Head of caudate nucleus (tissue), 42 donors: Measurements from ENCODE around the gene TTC33.
"Not testable (repeated sequence)": the region's sequence is repeated elsewhere in the genome, so short reads cannot be mapped to it uniquely, and the experiment has no call there.

Experiments
- DNase-seq, 42 donors: peaks; one replicate each; pipeline versions ENCODE4 v3.0.0 to v3.0.0-alpha.2; 2020 to 2021; ENCODE audit warnings: mixed read lengths in 7 of 42
- intact Hi-C: fragments of 100-400 bp; cut with DNase I; formaldehyde crosslinking; loops from one replicate; pipeline ENCODE4 v1.15.0; 2022

The TTC33 gene

DNA sequence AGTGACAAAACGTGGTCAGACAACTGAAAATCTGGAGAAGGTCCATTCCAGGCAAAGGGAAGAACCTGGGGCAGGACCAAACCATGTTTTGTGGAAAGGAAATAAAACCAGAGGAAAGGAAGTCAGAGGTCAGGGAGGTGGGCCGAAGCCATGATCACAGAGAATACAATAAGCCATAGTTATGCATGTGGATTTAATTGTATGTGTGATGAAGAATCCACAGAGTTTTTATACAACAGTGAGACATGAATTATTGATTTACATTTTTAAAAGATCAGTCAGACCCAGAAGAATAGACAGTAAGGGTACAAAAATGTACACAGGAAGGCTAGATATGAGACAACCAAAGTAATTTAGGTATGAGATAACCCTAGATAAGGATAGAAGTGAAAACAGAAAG is 20.8 kb downstream of the TTC33 start:
- intact Hi-C loops: loop anchor here (5.0 kb wide), 1 partner anchor 788 kb away; no protein-coding TSS in a partner anchor
- no peak for DNase-seq

DNA sequence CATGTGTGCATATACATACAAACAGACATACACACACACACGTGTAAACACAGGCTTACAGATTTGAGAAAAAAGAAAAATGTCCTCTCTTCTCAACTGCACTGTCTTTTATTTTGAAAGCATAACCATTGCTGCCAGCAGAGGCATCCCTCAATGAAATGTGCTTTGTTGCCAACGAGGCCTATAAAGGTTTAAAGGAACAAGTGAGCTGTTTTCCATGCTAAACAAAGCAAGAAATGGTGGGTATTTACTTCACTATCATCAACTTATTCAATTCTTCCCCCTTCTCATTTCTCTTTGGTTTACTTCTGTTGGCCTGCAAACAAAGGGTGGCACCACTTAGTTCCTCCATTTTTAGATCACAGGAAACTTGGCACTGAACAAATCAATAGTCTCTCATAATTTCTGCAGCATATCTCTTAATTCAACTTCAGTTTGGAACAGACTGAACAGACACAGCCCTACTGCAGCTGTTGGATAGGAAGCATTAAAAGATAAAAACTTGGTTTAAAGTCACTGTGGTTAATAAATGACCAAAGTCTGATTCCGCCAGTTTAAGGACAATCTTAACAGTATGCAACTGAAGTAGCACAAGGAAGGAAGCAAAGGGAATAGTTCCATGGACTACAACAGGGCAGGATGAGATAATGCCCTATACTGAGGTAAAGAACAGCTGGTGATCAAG is 21.7 kb downstream of the TTC33 start:
- no peak for DNase-seq
- intact Hi-C loops: no loop called here

DNA sequence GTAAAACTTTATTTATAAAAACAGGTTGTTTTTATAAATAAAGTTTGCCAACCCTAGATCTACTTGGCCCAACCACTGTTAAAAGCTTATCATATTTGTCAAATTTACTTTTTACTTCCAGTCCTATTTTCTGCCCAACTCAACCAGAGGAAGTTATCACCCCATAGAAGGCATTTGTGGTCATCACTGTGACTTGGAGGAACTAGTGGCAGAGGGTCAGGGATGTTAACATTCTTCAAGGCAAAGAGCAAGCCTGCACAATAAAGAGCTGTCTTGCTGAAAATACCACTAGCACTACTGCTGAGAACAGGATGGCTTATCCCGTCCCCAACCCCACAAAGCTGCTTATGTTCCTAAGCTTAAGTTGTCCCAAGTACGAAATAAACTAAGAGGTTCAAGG is 22.3 kb downstream of the TTC33 start:
- no peak for DNase-seq
- intact Hi-C loops: no loop called here

DNA sequence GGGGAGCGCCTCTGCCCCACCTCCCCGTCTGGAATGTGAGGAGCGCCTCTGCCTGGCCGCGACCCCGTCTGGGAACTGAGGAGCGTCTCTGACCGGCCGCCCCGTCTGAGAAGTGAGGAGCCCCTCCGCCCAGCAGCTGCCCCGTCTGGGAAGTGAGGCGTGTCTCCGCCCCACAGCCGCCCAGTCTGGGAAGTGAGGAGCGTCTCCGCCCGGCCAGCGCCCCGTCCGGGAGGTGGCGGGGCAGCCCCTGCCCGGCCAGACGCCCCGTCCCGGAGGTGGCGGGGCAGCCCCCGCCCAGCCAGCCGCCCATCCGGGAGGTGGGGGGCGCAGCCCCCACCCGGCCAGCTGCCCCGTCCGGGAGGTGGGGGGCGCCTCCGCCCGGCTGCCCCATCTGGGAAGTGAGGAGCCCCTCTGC is 33.3 kb downstream of the TTC33 start:
- DNase-seq, intact Hi-C loops: not testable (repeated sequence)

DNA sequence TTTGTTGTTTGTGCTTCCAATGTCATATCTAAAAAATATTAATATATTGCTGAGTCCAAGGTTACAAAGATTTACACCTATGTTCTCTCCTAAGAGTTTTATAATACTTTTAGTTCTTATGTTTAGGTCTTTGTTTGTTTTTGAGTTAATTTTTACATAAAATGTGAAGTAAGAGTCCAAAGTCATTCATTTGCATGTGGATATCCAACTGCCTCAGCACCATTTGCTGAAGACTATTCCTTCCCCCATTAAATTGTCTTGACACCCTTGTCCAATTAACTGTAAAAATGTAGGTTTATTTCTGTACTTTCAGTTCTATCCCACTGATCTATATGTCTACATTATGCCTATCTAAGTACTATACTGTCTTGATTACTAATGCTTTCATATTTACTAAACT is 35.7 kb downstream of the TTC33 start:
- no peak for DNase-seq
- intact Hi-C loops: no loop called here

DNA sequence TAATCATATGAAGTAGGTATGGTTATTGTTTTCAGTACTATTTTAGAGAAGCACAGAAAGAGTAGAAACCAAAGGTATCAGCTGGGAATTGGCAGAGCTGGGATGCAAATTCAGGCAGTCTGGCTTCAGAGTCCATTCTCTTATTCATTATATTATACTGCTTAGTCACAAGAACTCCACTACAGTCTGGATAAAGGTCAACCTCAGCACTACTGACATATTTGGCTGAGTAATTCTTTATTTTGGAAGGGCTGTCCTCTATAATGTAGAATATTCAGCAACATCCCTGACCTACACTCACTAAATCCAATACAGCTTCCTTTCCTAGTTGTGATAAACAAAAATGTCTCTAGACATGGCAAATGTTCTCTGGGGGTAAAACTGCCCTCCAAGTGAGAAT is 38.5 kb downstream of the TTC33 start:
- DNase-seq: no peak
- intact Hi-C loops: no loop called here

DNA sequence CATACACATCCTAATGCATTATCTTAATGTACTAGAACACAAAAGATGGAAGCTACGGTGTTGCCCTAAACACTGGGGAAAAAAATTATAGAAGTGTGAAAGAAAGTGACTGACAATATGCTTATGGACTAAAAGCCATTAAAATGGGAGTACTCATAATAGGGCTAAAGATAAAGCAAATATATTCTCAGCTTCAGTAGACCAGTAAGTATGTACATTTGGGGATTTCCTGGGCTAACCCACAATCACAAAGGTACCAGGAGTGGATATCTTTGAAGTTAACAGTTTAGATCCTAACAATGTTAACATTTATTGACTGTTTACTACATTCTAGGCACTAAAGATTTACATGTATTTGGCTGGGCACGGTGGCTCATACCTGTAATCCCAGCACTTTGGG is 39.2 kb downstream of the TTC33 start:
- intact Hi-C loops: no loop called here
- no peak for DNase-seq

DNA sequence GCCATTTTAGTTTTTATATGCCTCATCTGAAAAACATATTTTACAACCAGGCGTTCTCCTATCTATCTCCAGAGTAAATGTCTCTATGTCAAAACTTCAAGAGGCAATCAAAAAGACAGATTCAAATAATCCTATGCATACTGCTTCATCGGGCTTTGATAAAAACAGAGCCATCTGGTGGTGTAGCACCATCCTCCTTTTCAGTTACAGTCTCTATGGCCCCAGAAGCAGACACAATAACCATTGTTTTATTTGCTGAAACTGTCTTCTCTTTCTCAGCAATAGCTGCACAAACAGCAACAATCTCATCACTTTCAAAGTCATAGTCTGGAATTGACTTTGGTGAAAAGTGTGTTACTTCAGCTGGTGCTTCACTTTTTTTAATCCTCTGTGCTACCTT is 39.8 kb downstream of the TTC33 start:
- intact Hi-C loops: no loop called here

DNA sequence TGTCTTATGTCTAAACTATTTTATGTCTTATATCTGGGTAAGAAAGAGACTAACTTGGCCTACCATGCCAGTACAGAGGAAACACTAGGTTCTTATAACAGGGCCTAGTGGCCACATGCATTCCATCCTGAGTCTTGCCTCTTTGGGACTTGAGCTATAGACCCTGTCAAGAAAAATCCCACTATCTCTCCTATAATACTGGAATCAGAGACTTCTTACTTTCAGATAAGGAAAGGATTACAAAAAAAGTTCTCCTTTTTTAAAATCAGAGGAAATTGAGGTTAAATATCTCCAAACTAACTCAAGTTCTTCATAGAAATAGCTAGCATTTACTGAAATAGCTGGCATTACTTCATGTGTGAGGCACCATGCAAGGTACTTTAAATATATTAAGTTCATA is 41.8 kb downstream of the TTC33 start:
- intact Hi-C loops: no loop called here
- no peak for DNase-seq

More for the DNA sequence above, 39.8 kb downstream of the TTC33 start:
- peak in 16 of 42 donors; percentile 2 to 69 (median 34) for DNase-seq

DNA sequence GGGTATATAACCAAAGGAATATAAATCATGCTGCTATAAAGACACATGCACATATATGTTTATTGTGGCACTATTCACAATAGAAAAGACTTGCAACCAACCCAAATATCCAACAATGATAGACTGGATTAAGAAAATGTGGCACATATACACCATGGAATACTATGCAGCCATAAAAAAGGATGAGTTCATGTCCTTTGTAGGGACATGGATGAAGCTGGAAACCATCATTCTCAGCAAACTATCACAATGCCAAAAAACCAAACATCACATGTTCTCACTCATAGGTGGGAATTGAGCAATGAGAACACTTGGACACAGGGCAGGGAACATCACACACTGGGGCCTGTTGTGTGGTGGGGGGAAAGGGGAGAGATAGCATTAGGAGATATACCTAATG is 45.2 kb downstream of the TTC33 start:
- intact Hi-C loops: not testable (repeated sequence)

DNA sequence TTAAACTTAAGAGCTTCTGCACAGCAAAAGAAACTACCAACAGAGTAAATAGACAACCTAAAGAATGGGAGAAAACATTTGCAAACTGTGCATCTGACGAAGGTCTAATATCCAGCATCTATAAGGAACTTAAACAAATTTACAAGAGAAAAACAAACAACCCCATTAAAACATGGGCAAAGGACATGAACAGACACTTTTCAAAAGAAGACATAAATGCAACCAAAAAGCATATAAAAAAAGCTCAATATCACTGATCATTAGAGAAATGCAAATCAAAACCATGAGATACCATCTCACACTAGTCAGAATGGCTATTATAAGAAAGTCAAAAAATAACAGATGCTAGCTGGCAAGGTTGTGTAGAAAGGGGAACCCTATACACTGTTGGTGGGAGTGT is 50.3 kb downstream of the TTC33 start:
- intact Hi-C loops, DNase-seq: not testable (repeated sequence)

More for the DNA sequence above, 45.2 kb downstream of the TTC33 start:
- not testable (repeated sequence) for DNase-seq

DNA sequence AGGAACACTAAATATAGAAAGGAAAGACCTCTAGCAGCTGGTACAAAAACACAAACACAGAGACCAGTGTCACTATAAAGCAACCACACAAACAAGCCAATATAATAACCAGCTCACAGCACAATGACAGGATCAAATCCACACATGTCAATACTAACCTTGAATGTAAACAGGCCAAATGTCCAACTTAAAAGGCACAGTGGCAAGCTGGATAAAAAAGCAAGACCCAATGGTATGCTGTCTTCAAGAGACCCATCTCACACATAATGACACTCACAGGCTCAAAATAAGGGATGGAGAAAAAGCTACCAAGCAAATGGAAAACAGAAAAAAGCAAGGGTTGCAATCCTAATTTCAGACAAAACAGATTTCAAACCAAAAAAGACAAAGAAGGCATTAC is 53.7 kb downstream of the TTC33 start:
- intact Hi-C loops, DNase-seq: not testable (repeated sequence)

DNA sequence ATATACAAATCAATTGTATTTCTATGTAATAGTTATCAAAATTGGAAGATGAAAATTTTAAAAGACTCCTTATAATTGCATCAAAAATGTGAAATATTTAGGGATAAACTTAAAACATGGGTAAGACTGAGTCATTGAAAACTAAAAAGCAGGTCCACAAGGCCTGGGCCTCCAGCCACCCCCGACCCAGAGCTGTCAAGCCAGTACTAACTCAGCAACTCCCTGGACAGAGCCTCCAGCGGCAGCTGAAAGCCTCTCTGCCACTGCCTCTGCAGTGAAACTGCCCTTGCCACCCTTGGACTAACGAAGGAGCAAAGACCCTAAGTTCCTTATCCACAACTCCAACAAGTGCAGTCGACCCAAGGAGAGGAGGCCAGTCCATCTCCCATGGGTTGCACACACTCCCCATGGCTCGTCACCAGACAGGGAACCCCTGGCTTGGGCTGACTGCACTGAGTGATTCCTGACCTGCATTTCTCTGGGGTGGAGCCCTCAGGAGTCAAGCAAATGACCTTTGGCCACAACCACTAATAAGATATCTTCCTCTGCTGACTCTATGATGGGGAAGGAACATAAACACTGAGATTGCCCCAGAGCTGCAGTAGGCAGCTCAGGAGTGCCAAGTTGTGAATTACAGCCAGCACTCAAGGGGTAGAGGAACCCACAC is 55.5 kb downstream of the TTC33 start:
- no peak for DNase-seq

DNA sequence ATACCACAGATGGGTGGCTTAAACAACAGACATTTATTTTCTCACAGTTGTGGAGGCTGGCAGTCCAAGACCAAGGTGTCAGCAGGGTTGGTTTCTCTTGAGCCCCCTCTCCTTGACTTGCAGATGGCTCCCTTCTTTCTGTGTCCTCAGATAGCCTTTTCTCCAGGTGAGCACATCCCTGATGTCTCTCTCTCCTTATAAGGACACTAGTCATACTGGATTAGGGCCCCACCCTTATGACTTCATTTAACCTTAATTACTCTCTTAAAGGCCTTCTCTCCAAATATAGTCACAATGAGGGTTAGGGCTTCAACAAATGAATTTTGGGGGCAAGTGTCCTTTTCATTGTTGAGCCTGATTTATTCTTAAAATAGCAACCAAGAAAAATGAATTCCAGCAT is 61.3 kb downstream of the TTC33 start:
- intact Hi-C loops: loop anchor here (5.0 kb wide), 1 partner anchor 1107 kb away; no protein-coding TSS in a partner anchor

More for the DNA sequence above, 55.5 kb downstream of the TTC33 start:
- intact Hi-C loops: no loop called here

DNA sequence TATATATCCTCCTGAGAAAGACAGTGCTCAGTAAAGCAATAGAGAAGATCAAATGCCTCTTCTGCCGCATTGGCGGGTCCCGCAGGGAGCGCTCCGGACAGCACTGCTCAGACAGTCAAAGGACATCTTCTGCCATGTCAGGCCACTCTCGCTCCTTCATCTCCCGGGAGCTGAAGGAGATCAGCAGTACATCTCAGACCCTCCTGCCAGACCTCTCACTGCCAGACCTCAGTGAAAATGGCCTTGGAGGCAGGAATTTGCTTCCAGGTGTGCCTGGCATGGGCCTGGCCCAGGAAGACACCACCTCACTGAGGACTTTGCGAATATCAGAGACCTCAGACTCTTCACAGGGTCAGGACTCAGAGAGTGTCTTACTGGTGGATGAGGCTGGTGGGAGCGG is 63.9 kb downstream of the TTC33 start:
- DNase-seq: no peak
- intact Hi-C loops: loop anchor here (5.0 kb wide), 1 partner anchor 1105 kb away; no protein-coding TSS in a partner anchor

More for the DNA sequence above, 61.3 kb downstream of the TTC33 start:
- DNase-seq: no peak

DNA sequence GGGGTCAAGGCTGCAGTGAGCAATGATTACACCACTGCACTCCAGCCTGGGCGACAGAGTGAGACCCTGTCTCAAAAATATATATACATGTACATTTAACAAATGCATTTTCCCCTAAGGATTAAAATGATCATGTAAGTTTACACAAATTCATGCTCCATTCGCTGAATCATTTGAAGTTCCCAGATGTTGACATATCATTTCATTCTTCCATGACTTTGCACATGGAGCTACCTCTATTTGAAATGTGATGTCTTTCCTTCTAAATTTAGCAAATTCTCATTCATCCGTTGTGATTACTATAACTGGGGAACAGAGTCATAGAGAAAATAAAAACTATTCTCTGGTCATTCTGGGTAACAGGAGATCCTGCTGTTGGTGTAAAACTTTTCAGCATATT is 65.5 kb downstream of the TTC33 start:
- intact Hi-C loops: loop anchor here (5.0 kb wide), 1 partner anchor 1103 kb away; no protein-coding TSS in a partner anchor
- no peak for DNase-seq

DNA sequence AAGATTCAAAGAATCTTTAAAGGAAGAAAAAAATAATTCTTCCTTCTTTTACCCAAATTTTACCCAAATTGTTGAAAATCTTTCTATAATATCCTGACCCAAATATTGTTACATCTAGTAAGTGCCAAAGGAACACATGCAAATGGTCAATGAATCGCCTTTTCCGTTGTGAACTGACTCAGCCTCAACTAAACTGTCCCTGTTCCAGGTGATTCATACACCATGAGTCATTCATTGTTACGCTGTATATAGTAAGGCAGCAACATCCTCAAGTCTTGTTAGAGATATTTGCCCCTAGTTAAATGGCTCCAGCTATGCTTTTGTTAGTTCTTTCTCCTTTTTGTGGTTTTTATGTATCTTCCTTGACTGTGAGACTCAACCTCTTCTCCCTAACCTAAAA is 66.3 kb downstream of the TTC33 start:
- no peak for DNase-seq

DNA sequence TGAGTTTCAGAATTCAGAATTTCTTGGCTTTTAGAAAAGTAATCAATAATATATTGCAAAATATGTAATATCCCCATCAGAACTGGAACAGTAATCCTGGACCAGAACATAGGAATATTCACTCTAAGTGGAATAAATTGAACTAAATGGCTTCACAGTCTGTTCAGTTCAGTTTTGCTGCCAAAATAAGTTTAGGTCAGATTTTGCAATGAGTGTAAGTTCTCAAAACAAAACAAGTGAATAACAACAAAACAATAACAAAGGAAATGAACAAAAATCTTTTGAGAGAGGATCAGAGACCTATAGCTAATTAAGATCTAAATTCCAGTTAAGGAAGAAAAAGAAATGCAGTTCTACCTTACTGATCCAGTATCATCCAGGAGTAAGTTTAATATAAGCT is 66.8 kb downstream of the TTC33 start:
- intact Hi-C loops: loop anchor here (5.0 kb wide), 1 partner anchor 742 kb away; no protein-coding TSS in a partner anchor
- DNase-seq: no peak

More for the DNA sequence above, 66.3 kb downstream of the TTC33 start:
- intact Hi-C loops: loop anchor here (5.0 kb wide), 1 partner anchor 742 kb away; no protein-coding TSS in a partner anchor

DNA sequence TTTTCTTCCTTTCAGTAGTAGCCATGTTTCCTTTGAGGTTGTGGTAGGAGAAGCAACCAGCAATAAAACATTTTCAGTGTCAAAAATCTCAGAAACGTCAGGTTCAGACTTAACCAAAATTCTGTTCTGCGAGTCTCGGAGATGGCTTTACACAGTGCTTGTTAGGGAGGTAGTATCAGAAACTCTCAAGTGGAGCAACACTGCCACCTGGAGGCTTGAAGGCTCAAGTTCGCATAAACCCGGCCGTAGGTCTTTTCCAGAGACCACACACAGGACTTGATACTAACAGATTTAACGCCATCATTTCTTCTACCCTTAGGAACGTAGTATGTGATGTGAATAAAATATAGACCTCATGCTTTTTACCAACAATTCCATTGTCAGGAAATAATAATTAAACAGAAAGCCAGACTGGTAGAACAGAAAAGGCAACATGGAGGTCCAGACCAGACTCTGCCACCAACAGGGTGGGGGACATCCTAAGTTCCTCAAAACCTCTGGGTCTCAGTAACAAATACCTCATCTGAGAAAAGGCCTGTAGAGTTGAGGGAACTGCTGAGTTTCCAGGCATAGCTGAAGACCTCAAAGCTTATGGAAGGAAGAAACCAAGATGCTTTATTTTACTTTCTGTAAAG is 67.5 kb downstream of the TTC33 start:
- intact Hi-C loops: loop anchor here (5.0 kb wide), 1 partner anchor 741 kb away; no protein-coding TSS in a partner anchor
- DNase-seq: peak; percentile 66 to 95 (median 87)

DNA sequence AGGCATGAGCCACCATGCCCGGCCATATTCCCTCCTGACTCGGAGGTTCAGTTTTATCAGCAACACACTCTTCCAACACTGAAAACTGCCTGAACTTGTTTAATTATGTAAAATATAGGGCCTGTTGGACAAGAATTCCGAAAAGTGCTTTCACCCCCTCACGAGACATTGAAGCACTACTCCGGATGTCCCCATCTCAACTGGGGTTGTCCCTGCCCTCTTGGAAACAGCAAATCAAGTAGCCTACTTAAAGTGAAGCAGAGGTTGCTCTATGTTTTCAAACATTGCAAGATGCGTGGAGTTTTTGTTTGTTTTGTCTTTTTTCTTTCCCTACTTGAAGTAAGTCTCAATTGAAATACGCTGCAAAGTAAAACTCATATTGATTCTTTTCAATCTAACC is 68.4 kb downstream of the TTC33 start:
- intact Hi-C loops: loop anchor here (5.0 kb wide), 1 partner anchor 740 kb away; no protein-coding TSS in a partner anchor
- no peak for DNase-seq
